Measurements from ENCODE around the gene CFL1.
A peak's percentile ranks its signal among the peaks of the same experiment; 100 is the strongest.

The CFL1 gene

GRCh38 chr11:65869643-65870306 is 11.8 kb upstream of the CFL1 start:
- DNase-seq = no peak

- no peak for DNase-seq
Measured at GRCh38 chr11:65868907-65869306, 10.9 kb upstream of the CFL1 start.

- no peak for DNase-seq
Measured at GRCh38 chr11:65868076-65868667, 10.2 kb upstream of the CFL1 start.

DNA sequence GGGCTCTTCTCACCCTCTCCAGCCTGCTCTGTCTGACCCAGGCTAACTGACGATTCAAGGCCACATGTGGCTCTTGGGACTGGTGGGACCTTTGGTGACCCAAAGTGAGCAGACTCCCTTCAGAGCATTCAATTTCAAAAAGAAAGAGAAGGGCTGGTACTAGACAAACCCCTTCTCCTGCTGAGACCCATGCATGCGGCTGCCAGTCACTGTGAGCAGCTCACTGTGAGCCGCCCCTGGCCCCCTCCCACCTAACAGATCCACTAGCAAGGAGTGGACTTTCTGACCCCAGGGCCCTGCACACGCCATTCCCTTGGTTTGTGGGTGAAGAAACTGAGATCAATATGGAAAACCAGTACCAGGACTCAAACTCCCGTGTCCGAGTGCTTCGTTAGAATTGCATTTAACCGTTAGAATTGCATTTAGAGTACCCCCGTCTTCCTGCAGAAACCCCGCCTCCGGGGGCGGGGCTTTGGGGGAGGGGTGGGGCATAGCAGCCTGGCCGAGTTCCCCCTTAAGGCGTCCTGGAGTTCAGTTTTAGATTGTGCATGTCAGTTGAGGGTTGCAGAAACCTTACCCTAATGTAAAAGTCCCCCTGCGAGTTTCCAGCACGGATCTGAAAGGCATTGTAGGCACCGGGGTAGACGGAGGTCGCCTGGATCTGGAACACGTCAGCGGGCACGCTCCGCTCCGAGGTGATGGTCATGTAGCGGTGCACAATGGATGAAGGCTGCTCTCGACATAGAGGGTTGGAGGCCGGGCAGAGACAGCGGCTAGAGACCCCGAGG is 9.5 kb upstream of the CFL1 start:
- DNase-seq = no peak

DNA sequence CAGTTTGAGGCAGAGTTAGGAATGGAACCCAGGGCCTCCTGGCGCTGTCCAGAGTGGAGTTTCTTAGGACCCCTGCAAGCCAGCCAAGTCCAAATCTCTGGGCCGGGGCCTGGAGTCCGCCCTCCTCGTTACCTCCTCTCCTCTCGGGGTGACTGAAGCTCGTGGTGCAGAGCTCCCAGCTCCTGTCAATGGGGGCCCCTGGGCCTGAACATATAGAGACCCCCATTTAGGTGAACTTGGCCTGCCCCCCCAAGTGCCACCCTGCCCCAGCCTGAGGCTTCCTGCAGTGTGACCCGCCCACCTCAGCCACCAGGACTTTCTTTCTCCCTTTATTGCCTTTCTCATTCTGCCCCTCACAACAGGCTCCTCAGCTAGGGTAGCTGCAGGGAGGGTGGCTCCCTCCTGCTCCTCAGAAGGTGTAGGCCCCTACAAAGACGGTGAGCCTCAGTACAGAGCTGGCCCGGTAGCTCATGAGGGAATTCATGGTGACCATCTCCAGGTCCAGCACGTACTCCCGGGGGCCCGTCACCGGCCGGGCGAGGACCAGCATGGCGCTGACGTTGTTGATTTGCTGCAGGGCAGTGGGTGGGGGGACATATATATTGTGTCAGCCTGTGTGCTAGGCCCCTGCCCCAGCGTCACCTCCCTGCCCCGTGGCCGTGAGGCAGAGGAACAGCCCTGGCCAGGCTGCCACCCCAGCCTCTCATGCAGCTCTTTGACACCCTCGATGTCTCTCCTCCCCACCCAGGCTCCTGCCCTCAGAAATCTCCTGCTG is 8.7 kb upstream of the CFL1 start:
- DNase-seq = no peak

GRCh38 chr11:65865550-65866172 is 7.7 kb upstream of the CFL1 start:
- DNase-seq = no peak

DNA sequence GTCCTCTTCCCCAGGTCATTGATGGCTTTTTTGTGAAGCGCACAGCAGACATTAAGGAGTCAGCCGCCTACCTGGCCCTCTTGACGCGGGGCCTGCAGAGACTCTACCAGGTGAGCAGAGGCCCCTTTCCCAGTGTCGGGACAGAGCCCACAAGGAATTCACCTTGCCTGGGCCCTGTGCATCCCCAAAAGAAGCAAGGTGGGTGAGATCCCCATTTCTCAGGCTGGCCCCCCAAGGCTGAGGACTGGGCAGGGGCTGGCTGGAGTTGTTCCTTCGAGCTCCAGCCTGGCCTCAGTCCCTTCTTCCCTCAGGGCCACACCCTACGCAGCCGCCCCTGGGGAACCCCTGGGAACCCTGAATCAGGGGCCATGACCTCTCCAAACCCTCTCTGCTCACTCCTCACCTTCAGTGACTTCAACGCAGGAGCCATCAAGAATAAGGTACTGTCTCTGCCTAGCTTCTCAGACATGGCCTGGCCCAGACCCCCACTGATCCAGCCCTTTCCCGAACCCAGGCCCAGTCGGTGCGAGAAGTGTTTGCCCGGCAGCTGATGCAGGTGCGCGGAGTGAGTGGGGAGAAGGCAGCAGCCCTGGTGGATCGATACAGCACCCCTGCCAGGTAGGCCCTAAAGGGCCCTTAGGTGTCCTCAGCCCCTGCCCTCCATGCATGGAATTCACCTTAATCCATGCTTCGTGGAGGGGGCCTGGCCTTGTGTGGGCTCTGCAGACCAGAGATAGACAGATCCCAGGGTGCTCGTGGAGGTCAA is 6.9 kb upstream of the CFL1 start:
- no peak for DNase-seq

GRCh38 chr11:65863889-65864705 is 6.1 kb upstream of the CFL1 start:
- DNase-seq = no peak

GRCh38 chr11:65862941-65863888 is 5.2 kb upstream of the CFL1 start:
- no peak for DNase-seq

DNA sequence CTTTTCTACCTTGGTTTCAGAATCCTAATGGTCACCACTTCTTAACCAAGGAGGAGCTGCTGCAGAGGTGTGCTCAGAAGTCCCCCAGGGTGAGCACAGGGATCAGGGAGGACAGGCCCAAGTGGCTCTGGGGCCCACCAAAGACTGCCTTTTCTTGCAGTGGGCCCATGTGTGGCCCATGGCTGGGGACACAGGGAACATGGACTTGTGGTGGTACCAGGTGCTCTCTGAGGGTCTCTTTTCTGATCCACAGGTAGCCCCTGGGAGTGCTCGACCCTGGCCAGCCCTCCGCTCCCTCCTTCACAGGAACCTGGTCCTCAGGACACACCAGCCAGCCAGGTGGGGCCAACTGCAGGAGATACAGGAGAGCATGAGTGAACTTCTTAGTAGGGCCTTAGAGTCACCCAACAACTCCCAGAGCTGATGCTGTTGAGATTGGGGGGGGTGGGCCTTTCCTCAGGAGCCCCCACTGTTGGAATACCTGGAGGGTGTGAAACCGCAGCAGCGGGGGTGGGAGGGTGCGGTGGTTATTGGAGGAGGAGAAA is 4.3 kb upstream of the CFL1 start:
- no peak for DNase-seq

GRCh38 chr11:65861533-65862183 is 3.7 kb upstream of the CFL1 start:
- no peak for DNase-seq

- DNase-seq = no peak
Measured at GRCh38 chr11:65861165-65861505, 3.2 kb upstream of the CFL1 start.

DNA sequence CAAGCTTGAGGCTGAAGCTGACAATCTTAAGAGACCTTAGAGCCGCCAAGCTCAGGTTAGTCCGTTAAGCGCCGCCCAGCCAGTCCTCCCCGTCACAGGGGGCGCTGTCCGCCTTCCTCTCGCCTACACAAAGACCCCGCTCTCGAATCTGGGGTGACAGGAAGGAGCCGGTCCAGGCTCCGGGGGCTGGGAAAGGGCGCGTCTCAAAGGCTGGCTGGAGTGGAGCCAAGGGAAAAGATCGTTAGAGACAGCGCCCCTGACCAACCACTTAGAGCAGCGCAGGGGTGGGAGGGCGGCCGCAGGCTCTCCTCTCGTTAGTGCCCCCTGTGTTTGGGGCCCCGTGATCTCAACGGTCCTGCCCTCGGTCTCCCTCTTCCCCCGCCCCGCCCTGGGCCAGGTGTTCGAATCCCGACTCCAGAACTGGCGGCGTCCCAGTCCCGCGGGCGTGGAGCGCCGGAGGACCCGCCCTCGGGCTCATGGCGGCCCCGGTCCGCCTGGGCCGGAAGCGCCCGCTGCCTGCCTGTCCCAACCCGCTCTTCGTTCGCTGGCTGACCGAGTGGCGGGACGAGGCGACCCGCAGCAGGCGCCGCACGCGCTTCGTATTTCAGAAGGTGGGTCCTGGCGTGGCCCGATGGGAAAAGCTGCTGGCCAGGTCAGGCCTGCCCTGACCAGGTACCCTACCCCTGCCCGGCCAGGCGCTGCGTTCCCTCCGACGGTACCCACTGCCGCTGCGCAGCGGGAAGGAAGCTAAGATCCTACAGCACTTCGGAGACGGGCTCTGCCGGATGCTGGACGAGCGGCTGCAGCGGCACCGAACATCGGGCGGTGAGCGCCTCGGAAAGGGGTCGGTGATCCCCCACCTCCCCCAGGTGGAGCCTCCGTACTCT is 2.5 kb upstream of the CFL1 start, which contains the start of gene MUS81:
Gene MUS81, plus strand, starts transcription at position 156 of the 887 bp plus-strand sequence. Its CDS starts 321 bp downstream, at position 477.
- peak; percentile 93 for DNase-seq

- no peak for DNase-seq
Measured at GRCh38 chr11:65859812-65860277, 1.9 kb upstream of the CFL1 start.

- peak; percentile 97 for DNase-seq
Measured at GRCh38 chr11:65859095-65859811, 1.3 kb upstream of the CFL1 start.

DNA sequence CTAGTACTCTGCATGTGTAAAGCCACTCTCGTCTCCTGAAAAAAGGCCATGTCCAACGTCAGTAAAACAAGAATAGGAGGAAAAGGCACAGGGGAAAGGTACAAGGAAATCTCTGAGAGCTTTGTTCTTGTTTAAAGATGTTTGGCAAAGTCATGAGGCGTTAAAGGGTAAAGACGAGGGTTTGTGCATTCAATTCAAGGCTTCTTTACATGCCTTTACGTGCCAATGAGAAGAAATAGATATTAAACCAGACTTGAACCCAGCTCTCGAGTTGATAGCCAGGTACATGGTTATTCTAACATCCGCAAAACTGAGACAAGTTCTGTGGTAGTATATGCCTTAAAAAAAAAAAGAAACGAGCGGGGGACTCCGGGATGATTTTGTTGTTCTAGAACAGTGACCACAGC is 704 bp upstream of the CFL1 start:
- DNase-seq = no peak

DNA sequence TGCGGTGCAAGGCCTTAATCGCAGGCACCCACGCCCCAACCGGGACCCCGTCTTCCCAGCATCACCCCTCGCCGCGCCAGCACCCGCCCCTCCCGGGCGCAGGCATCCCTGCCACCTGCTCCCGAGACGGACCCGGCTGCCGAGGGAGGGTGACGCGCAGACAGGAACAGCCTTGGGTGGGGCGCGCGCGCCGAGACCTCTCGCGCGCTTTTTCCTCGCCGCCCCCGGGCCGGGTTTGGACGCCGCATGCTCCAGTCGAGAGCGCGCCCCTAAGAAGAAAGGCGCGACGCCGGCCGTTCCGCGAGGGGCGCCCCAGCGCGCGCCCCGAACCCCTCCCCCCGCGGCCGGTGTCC is 504 bp downstream of the CFL1 start:
- DNase-seq = no peak

Measured in GF-D8 (cell line).